ENCODE measurements around the gene PLPP4.
"Not testable (repeated sequence)": the region's sequence is repeated elsewhere in the genome, so short reads cannot be mapped to it uniquely, and the experiment has no call there.

Gene PLPP4

GRCh38 chr10:120490288-120490687 is 33.3 kb downstream of the PLPP4 start:
- DNase-seq (ENCODE audit: low read depth), result no peak

GRCh38 chr10:120492346-120492745 is 35.3 kb downstream of the PLPP4 start:
- no peak for DNase-seq (ENCODE audit: low read depth)

- DNase-seq (ENCODE audit: low read depth), result no peak
Measured at GRCh38 chr10:120493411-120494312, 36.6 kb downstream of the PLPP4 start.

DNA sequence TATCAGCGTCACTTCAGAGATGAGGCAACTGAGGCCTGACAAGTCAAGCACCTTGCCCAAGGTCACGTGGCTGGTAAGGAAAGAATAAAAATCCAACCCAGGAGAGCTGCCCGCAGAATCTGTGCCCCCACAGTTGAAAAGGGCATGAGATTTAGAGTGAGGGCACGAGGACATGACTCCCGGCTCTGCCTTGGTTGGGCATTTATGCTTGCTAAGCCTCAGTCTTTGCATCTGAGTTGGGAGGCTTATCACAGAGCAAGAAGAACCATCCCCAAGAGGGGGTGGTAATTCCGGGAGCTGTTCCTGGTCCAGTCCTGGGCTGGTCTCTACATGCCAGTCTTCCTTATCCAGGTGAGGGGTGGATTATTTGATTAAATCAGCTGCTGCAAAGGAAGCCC is 37.3 kb downstream of the PLPP4 start:
- no peak for DNase-seq (ENCODE audit: low read depth)

- no peak for DNase-seq (ENCODE audit: low read depth)
Measured at GRCh38 chr10:120495226-120496009, 38.4 kb downstream of the PLPP4 start.

DNA sequence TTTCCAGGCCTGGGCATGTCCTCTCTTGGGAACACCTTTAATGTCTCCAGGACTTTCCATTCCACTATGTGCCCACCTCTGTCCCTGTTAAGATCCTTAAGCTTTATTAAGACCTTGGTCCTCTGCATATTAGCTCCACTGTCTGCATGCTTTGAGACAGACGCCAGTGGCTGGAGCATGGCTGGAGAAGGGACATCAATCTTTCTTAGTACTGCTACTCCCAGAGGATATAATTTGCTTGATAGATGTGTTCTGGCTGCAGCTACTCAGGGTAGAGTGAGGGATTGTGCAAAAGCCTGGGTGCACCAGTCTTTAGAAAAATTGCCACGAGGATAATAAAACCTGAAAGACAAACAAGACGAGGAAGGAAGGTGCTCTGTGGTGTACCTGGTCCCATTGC is 42.9 kb downstream of the PLPP4 start:
- no peak for DNase-seq (ENCODE audit: low read depth)

DNA sequence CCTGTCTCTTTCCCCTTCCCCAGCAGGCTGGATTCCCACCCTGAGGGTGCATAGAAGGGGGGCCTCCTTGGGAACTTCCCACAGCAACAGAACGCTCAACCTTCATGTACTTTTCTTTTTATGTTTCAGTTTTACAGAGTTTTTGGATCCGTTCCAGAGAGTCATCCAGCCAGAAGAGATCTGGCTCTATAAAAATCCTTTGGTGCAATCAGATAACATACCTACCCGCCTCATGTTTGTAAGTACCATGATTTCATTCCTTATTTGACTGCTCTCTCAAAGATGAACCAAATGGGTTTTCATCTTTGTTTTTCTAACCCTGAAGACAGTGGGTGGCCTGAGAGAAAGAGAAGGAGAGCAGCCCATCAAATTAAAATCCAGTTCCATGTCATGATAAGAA is 46.7 kb downstream of the PLPP4 start:
- no peak for DNase-seq (ENCODE audit: low read depth)

DNA sequence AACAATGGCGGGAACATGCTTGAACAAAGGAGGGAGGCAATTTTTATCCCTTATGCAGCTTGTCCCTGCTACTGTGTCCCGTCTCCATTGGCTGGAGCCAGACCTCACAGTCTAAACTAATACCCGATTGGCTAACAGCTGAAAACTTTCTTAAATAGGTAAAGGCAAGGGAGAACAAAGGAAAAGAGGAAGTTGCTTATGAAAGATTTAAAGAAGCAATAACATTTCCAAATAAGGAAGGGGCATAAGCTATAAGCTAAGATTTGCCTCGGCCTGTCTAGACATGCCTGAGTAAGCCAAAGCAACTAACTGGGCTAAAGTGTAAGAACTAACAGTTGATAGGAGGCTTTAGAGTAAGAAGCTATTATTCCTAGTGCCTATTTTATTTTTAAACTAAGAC is 47.2 kb downstream of the PLPP4 start:
- DNase-seq (ENCODE audit: low read depth), result not testable (repeated sequence)

DNA sequence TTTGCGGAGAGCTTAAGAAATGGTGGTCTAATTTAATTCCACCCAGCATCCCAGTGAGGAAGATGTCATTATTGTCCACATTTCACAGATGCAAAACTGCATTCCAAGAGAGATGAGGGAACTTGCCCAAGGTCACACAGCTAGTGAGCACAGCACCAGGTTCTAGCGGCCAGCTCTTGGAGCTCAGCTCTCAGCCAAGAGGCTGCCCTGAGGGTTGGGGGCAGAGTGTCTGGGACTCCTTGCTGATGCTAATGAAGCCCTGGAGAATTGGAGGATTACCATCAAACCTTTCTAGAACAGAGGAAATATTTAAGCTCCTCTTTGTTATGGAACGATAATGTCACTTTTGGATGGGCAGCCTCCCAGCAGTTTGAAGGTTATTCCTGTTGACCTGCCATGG is 48.0 kb downstream of the PLPP4 start:
- DNase-seq (ENCODE audit: low read depth), result no peak

GRCh38 chr10:120505866-120506265 is 48.8 kb downstream of the PLPP4 start:
- no peak for DNase-seq (ENCODE audit: low read depth)

GRCh38 chr10:120506674-120507073 is 49.6 kb downstream of the PLPP4 start:
- no peak for DNase-seq (ENCODE audit: low read depth)

DNA sequence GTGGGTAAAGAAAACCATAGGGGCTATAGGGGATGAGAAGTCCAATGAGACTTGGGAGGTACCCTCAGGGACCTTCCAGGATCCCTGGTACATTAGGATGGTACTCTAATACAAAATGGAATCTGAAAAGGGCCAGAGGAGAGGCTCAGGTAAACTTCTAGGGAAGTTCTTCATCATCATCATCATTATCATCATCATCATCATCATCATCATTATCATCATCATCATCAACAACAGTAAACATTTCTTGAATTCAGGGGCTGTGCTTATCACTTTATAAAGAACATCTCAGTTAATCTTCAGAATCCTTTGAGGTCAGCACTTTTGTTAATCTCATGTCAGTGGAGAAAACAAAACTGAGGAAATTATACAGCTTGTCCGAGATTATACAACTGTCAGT is 50.1 kb downstream of the PLPP4 start:
- DNase-seq (ENCODE audit: low read depth), result no peak

GRCh38 chr10:120507651-120508050 is 50.6 kb downstream of the PLPP4 start:
- no peak for DNase-seq (ENCODE audit: low read depth)

DNA sequence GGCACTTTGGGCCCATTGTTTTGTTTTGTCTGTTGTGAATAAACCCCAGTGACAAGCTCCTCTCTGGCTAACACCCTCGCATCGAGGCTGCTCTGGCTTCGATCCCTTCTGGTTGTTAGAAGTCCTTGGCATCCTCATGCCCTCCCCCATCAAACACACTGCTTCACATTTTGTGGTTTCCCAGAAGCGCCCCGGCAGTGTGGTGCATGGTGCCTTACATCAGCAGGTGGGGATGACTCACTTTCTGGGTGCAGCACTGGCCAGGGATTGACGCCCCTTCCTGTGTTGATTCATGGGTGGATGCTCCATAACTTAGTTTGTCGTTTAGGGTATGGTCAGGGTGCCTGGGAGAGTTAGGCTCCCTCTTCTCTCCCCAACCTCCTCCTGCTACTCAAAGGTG is 51.4 kb downstream of the PLPP4 start:
- DNase-seq (ENCODE audit: low read depth), result no peak

GRCh38 chr10:120508966-120509365 is 51.9 kb downstream of the PLPP4 start:
- DNase-seq (ENCODE audit: low read depth), result no peak

DNA sequence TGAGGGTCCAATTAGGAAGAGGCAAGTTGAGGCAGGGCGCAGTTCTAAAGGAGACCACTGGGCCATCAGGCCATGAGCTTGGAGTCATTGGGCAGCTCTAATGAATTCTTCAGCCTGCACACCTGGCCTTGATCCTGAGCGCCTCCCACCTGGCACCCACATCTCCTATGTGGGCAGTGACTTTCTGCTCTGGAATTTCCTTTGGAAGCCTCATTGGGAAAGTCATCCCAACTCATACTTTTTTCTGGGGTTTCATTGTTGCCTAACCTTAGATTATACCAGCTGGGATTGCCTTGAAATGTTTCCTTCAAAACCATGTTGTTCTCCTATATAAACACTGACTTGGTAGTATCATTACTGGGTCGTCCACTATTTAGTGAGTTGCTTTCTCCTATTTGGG is 54.1 kb downstream of the PLPP4 start:
- DNase-seq (ENCODE audit: low read depth), result no peak

- DNase-seq (ENCODE audit: low read depth), result no peak
Measured at GRCh38 chr10:120513307-120513796, 56.3 kb downstream of the PLPP4 start.

DNA sequence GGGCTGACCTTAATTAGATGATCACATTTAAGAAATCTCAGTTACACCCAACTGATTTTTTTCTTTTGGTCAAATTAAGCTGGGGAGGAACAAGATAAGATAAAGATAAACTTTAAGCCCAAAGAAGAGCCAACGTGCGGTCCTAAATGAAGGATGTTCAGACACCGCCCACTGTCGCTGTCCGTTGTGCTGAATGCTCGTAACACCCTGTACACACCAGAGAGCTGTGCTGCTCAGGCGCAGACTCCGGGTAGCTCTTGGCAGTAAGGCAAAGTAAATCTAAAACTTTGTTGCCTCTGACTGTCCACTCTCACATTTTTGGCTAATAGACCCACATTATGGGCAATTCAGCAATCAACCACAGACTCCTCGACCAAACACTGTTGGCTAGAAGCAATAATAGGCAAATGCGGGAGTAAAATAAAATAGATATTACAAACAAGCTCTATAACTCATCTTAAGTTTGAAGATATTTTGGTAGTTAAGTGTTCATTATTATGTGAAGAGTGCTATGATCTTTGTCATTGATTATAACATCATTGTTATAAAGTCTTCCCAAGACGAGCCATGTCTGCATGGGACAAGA is 57.1 kb downstream of the PLPP4 start:
- DNase-seq (ENCODE audit: low read depth), result no peak

DNA sequence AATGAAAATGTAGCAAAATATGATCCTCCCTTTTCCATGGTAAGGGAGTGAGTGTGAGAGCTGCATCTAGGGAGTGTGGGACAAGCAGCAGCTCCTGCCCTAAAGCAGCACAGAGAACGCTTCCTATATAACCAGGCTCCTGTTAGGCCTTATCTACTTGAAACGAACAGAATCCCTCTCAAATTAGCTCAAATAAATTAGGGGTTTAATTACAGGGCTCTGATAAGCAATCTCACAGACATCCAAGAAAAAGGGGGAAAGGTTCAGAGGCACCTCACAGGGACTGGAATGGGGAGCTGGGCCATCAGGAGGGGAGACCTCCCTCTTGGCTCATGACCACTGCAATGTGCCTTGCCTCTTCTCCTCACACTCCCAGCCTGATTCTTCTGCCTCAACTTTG is 57.9 kb downstream of the PLPP4 start:
- DNase-seq (ENCODE audit: low read depth), result no peak

GRCh38 chr10:120515741-120516140 is 58.7 kb downstream of the PLPP4 start:
- no peak for DNase-seq (ENCODE audit: low read depth)

- DNase-seq (ENCODE audit: low read depth), result no peak
Measured at GRCh38 chr10:120516426-120516825, 59.4 kb downstream of the PLPP4 start.

DNA sequence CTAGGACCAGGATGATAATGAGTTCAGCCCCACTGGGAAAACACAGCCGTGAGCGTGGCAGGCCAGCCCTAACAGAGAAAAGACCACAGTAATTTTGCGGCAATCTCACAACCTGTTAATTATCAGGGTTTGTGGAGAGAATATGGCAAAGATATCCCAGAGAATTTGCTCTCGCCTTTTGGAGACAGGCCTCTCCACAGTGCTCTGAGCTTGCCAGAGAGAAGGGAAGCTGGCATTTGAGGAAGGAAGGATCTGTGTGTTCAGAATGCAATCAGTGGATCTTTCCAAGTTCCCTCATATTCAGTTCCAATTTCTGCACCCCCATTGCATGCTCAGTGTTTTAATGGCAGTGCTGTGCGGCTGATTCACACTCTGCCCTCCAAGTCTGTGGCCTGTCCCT is 60.2 kb downstream of the PLPP4 start:
- no peak for DNase-seq (ENCODE audit: low read depth)

Data from stimulated activated CD8-positive, alpha-beta memory T cell treated with anti-CD3 and anti-CD28 coated beads, Interleukin-15, amount 100 ng/mL, for 24 hours (primary cell).